NOMO-1 treated with DMSO at 0.1 percent for 48 hours (cell line): ENCODE measurements around the gene RNF186.

Experiments
- DNase-seq: peaks from one replicate; lab custom pipeline; 2025; ENCODE audit not compliant: unreplicated experiment; lab: John Stamatoyannopoulos, UW

The RNF186 gene

DNA sequence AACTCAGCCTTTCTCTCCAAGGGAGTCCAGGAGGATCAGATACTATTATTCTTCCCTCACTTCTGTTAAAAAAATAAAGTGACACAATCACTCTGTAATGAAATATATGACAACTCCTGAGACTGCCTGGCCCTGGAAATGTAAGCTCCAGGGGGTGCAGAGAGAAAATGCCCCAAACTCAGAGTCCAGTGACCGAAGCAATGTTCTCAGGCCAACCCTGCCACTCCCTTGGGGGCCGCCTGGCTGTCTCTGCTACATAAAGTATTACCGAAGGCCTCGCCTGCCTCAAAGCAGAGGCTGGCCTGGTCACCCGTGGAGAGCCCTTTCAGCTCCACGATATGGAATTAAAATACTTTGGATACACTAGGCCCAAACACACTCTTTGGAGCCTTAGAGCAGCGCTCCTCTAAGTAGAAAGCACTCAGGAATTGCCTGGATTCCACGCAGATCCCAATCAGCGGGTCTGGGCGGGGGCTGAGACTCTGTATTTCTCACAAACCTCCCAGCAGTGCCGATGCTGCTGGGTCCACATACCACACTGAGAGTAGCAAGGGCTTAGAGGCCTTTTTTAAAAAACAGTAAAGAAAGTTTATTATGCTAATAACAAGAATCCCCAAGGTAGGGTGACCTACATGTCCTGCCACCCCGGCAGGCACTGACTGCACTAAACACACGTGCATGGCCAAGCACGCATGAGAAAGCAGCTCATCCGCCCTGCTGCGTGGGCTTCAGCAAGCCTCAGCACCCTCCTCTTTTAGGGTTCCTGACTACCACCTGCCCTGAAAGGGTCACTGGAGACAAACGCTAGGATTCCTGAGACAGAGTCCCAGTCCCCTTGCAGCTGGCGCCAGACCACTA lies 46.5 kb downstream of the RNF186 start:
- DNase-seq = no peak

- no peak for DNase-seq
Measured at GRCh38 chr1:19765623-19766022, 49.5 kb downstream of the RNF186 start.

- no peak for DNase-seq
Measured at GRCh38 chr1:19764848-19765247, 50.2 kb downstream of the RNF186 start.
